DMS53 treated with DMSO at 0.1 percent for 48 hours (cell line): ENCODE measurements around the gene GUCY2C.

Experiments
- DNase-seq: peaks from one replicate; lab custom pipeline; 2025; ENCODE audit not compliant: unreplicated experiment; lab: John Stamatoyannopoulos, UW

The GUCY2C gene

DNA sequence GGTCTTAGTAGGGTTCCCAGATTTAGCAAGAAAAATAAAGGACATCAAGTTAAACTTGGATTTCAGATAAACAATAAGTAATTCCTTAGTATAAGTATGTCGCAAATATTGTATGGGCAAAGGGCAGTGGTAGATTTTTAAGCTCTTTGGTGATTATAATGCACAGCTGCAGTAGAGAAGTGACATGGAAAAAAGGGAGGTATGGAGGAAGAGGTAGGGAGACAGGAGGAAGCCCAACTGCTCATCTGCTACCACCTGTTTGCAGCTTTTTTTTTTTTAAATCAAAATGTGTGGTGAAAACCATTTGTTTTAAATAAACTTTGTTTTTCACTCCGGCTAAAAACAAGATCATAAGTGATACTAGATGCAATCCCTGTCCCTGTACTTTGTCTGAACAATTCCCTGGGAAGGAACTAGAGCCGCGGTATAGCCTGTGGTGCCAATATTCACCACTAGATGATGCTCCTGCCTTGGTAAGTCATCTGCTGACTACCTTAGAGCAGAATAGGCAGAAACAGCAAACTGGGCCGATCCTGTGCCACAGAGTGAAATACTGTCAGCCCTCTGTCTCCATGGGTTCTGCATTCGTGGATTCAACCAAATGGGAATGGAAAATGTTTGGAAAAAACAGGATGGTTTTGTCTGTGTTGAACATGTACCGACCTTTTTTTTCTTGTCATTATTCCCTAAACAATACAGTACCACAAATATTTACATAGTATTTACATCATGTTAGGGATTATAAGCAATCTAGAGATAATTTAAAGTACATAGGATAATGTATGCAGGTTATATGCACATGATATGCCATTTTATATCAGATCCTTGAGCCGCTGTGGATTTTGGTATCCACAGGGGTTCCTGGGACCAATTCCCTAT, 66.3 kb downstream of the GUCY2C start:
- peak; percentile 93 for DNase-seq

GRCh38 chr12:14628771-14629170, 67.6 kb downstream of the GUCY2C start:
- DNase-seq: no peak

DNA sequence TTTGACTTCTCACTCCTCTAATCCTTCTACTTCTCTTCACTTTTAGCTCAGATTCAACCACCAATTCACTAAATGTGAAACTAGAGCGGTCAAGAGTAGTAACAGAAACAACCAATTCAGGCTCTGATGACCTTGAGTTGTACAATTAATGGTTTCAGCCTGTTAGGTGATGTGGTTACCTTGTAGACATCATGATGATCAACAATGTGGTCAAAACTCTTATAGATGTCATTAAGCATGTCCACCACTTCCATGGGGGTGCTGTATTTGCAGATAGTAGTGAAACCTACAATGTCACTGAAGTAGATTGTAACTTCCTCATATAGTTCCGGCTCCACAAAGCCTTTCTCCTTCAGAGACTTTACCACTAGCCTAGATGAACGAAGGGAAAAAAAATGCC, 74.6 kb downstream of the GUCY2C start:
- no peak for DNase-seq

- peak; percentile 99 for DNase-seq
Observed at GRCh38 chr12:14619741-14620501, 76.5 kb downstream of the GUCY2C start.

DNA sequence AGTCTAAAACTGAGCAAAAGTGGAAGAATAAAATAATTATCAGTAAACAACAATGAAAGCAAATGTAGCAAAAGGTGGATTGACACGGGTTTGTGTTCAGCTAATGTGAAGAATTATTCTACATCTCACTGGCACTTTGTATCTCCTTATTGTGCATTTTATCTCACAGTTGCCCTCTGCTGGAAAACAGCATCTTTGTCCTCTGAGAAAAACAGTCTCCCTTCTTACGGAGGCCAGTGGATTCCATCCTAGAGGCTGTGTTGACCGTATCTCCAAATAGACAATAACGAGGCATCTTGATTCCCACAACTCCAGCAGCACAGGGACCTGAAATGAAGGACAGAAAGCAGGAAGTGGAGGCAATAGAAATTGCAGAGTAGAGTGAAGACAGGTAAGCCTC, 77.4 kb downstream of the GUCY2C start:
- DNase-seq: peak; percentile 83

DNA sequence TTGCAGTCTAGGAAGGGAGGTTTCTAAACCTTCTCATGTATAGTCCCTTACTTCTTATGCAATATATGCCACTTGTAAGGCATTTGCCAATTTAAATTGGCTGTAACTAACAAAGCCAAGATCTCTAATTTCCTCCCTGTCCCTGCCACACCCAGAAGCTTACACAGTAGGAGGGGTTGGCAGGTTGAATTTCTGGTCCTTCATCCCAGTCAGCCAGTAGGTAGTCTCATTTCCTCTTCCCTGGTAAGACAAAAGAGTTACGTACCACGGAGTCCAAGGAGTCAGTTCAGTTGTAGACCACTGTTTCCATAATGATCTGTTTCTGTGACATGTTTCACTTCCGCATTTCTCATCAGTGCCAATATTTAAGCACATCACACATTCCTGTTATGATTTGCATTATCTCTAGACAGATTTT, 81.7 kb downstream of the GUCY2C start:
- no peak for DNase-seq

DNA sequence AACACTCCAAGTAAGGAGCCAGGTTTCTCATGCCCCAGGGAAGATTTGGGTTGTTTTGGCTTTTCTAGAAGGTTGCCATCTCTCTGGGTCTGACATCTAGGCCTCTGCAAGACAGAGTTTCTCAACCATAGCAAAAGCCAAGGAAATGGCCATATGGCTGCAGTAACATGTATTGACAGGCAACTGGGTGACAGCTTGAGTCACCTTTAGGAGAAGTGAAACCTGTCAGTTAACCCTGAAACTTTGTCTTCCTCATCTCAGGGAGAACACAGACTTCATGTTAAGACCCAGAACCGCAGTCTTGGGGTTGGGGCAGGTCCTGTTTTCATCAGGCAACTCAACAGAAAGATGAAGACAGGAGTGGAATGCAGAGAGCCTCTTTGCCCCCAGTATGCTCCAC, 82.7 kb downstream of the GUCY2C start:
- DNase-seq: no peak

- no peak for DNase-seq
Observed at GRCh38 chr12:14612898-14613445, 83.4 kb downstream of the GUCY2C start.

DNA sequence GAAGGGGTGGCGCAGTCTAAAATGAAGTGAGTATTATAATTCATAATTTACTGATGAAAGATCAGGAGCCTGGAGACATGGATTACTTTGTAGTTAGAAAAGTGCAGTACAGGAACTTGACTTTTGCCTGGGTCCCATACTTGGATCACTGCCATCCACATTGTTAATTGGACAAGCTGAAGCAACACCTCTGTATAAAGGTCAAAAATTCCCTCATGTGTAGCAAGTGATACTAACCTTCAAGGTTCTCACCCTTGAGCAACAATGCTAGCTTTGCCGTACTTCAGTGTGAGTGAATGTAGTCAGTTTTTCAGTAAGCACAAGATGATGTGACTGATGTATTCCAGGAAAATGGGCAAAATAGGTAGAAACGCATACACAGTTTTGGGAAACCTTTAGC, 84.1 kb downstream of the GUCY2C start:
- no peak for DNase-seq

DNA sequence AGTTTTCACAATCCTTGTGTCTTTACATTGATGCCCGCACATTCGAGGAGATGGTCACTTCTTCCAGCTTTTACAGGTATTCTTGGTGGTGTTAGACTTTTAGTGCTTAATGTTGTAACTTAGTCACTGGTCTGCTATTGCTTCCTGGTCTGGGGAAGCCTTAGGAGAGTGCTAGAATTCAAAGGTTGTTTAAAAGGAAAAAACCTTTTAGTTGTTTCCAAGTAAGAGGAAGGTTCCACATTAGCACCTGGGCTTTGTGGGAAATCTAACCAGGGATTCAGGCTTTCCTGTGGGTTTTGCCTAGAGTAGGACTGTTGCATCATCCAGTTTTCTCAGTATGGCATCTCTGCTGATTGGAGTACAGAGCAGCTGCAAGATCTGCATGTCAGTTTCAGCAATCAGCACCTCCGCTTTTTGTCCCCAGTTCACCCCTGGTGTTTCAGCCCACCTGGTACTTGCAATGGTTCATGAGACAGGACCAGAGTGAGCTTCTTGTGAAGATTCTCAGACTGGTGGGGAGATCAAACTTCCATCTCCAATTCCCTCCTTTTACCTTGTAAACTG, 84.7 kb downstream of the GUCY2C start:
- no peak for DNase-seq

GRCh38 chr12:14607568-14607967, 88.8 kb downstream of the GUCY2C start:
- DNase-seq: no peak

DNA sequence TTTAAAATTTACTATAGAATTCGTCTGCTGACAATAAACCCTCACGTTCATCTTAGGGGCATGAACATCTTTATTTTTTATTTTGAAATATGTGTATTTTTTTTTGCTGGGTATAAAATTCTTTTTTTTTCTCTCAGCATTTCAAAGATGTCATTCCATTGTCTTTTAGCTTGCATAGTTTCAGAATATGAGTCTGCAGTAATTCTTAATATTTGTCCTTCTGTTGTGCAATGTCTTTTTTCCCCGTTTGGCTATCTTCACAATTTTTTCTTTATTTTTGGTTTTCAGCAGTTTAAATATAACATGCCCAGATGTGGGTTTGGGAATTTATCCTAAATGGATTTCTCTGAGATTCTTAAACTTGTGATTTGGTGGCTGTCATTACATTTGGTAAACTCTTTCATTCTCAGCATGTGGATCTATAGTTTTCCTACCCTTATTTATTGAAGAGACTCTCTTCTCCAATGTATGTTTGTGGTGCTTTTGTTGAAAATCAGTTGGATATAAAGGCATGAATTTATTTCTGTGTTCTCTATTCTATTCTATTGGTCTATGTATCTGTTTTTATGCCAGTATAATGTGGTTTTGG, 90.9 kb downstream of the GUCY2C start:
- peak; percentile 85 for DNase-seq

- peak; percentile 87 for DNase-seq
Observed at GRCh38 chr12:14601692-14602478, 94.5 kb downstream of the GUCY2C start.

DNA sequence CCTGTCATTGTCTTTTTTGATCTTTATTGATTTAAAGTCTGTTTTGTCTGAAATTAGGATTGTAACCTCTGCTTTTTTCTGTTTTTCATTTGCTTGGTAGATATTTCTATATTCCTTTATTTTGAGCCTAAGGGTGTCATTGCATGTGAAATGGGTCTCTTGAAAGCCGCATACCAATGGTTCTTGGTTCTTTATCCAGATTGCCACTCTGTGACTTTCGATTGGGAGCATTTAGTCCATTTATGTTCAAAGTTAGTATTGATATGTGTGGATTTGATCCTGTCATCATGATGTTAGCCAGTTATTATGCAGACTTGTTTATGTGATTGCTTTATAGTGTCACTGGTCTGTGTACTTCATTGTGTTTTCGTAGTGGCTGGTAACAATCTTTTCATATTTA, 98.9 kb downstream of the GUCY2C start:
- no peak for DNase-seq

- DNase-seq: no peak
Observed at GRCh38 chr12:14591719-14592118, 104.7 kb downstream of the GUCY2C start.

GRCh38 chr12:14589169-14590004, 107.0 kb downstream of the GUCY2C start:
- no peak for DNase-seq

DNA sequence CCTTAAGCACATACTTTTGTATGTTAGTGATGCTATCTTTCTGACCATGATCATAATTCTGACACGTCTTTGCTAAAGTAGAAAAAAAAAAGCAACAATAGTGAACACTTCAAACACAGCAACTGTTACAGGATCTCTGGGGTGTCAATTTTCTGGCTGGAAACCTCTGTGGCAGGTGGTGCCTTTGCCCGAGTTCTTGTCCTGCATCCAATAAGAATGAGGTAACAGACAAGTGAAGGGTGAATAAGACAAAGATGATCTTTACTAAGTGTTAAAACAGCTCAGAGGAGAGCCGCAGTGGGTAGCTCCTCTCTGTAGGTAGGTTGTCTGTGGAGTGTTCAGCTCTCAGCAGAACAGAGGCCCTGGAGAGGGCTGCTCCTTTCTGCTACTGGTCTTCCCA, 107.8 kb downstream of the GUCY2C start:
- DNase-seq: no peak

DNA sequence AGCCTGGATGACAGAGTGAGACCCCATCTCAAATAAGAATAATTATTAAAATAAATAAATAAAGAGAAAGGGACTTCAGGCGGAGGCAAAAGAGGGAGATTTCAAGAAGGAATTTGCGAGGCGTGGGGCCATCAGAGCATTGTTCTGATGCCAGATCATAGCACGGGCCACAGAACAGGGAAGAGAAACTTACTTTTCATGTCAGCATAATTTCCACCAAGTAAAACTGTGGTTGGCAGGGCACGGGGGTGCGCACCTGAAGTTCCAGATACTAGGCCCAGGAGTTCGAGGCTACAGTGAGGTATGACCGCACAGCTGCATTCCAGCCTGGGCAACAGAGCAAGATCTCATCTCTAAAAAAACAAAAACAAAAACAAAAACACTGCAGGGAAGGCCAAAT, 117.8 kb downstream of the GUCY2C start:
- no peak for DNase-seq

GRCh38 chr12:14577344-14577743, 119.1 kb downstream of the GUCY2C start:
- no peak for DNase-seq

GRCh38 chr12:14576896-14577295, 119.5 kb downstream of the GUCY2C start:
- no peak for DNase-seq
